ENCODE data around the gene MACROH2A1. TPM values are rescaled to one million over a fixed set of nuclear protein-coding genes. Genes with fewer than 3 reads are reported as not detected.

Gene MACROH2A1
- total RNA-seq, 4 donors from 2014 or later: 196 to 251 (median 209) TPM

DNA sequence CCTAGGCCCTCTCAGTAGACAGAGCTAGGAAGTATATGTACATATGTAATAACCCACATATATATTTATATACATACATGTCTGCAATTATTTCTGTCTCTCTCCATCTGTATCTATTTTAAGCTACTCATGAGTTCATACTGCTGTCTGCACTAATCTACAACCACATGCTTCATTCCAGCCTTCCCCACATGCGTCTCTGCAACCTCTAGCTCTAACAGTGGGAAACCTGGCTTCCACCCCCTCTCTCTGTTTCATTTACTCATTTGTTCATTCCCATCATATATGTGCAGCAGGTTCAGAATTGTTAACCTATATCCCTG is 24.8 kb upstream of the MACROH2A1 start:
- H3K27me3 ChIP-seq: no peaks in the 10 kb centered on the region
- DNase-seq (ENCODE audit: low spot score in 2 of 2): no peak
- no peaks in the 10 kb centered on the region for H3K36me3 ChIP-seq
- TF ChIP-seq EP300 (IDR thresholded peaks at IDR 0.05): no peak
- H3K4me1 ChIP-seq: no peaks in the 10 kb centered on the region
- H3K27ac ChIP-seq: no peak overlapping the region
- peaks cover 5% of the 10 kb centered on the region for H3K9me3 ChIP-seq
- WGBS: 85% methylated on average over 1 of the region's 1 CpG
- no peak overlapping the region for H3K4me3 ChIP-seq

DNA sequence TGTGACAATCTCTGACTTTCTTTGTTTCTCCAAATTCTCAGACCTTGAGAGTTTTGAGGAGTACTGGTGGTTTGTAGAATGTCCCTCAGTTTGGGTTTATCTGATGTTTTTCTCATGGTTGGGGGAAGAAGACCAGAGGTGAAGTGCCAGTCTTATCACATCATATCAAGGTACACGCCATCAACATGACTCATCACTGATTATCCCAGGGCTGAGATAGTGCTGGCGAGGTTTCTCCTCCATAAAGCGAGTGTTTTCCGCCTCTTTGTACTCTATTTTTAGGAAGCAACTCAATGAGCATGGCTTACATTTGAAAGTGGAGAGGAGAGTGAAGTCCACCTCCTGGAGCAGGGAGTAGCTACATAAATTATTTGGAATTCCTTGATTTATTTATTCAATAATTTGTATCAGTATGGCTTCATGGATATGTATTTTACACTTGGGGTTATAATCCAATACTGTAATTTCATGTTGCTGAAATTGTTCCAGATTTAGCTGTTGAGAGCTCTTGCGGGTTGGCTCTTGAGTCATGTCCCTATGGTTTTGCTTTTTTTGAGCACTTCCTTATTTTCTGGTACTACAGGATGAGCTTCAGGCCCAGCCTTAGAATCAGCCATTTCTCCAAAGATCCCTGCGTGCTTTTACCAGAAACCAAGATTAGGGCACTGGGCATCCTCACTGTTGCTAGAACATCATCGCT is 24.3 kb upstream of the MACROH2A1 start:
- no peak for DNase-seq (ENCODE audit: low spot score in 2 of 2)
- H3K36me3 ChIP-seq: no peaks in the 10 kb centered on the region
- WGBS: 66% methylated on average over 7 of the region's 7 CpGs

DNA sequence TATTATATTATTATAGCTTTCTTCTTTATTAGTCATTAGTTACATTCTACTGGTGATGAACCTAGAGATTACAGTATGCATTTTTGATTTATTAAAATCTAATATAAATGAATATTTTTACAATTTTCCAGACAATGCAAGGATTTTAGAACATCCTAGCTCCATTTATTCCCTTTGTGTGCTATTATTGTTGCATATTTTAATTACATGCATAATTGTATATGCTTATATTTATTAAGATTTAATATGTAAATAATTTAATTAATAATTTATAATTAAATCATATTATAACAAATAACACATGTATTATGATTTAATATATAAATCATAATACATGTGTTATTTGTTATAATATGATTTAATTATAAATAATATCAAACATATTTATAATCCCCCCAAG is 23.4 kb upstream of the MACROH2A1 start:
- Histone ChIP-seq H3K9me3 (no peaks in the 10 kb centered on the region), H3K4me1 (no peaks in the 10 kb centered on the region), H3K27me3 (peaks cover 5% of the 10 kb centered on the region), H3K36me3 (no peaks in the 10 kb centered on the region), H3K4me3 (no peak overlapping the region), H3K27ac (no peak overlapping the region)
- no peak for DNase-seq (ENCODE audit: low spot score in 2 of 2)
- TF ChIP-seq EP300 (IDR thresholded peaks at IDR 0.05) (no peak), POLR2AphosphoS5 (IDR thresholded peaks at IDR 0.05) (no peak), POLR2A (IDR thresholded peaks at IDR 0.05) (no peak)
- TF ChIP-seq, protein P1, sequence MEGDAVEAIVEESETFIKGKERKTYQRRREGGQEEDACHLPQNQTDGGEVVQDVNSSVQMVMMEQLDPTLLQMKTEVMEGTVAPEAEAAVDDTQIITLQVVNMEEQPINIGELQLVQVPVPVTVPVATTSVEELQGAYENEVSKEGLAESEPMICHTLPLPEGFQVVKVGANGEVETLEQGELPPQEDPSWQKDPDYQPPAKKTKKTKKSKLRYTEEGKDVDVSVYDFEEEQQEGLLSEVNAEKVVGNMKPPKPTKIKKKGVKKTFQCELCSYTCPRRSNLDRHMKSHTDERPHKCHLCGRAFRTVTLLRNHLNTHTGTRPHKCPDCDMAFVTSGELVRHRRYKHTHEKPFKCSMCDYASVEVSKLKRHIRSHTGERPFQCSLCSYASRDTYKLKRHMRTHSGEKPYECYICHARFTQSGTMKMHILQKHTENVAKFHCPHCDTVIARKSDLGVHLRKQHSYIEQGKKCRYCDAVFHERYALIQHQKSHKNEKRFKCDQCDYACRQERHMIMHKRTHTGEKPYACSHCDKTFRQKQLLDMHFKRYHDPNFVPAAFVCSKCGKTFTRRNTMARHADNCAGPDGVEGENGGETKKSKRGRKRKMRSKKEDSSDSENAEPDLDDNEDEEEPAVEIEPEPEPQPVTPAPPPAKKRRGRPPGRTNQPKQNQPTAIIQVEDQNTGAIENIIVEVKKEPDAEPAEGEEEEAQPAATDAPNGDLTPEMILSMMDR (IDR thresholded peaks at IDR 0.05): no peak

More for the DNA sequence above, 24.3 kb upstream of the MACROH2A1 start:
- Histone ChIP-seq H3K4me3 (no peak overlapping the region), H3K4me1 (no peaks in the 10 kb centered on the region), H3K9me3 (peaks cover under 1% of the 10 kb centered on the region), H3K27me3 (no peaks in the 10 kb centered on the region), H3K27ac (no peak overlapping the region)
- TF ChIP-seq POLR2AphosphoS5 (IDR thresholded peaks at IDR 0.05) (no peak), EP300 (IDR thresholded peaks at IDR 0.05) (no peak), POLR2A (IDR thresholded peaks at IDR 0.05) (no peak)
- TF ChIP-seq, protein P1 (IDR thresholded peaks at IDR 0.05): no peak

DNA sequence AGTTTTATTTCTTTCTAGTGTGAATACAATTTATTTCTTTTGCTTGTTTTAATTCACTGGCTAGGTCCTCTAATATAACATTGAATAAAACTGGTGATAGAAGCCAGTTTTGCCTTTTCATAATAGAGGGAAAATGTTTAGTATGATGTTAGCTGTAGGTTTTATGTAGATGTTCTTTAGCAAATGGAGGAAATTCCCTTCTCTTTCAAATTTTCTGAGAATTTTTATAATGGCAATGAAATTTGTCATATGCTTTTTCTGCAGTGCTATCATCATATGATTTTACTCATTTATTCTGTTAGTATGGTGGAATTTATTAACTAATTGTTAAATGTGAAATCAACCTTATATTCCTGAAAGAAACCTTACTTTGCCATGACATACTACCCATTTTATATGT is 18.1 kb upstream of the MACROH2A1 start:
- no peak overlapping the region for H3K27ac ChIP-seq
- no peaks in the 10 kb centered on the region for H3K36me3 ChIP-seq
- H3K4me1 ChIP-seq: no peaks in the 10 kb centered on the region
- no peak for DNase-seq (ENCODE audit: low spot score in 2 of 2)
- H3K27me3 ChIP-seq: peaks cover 9% of the 10 kb centered on the region
- H3K4me3 ChIP-seq: no peak overlapping the region
- no peaks in the 10 kb centered on the region for H3K9me3 ChIP-seq
- TF ChIP-seq, protein P1 (IDR thresholded peaks at IDR 0.05): no peak
- TF ChIP-seq EP300 (IDR thresholded peaks at IDR 0.05): no peak
- TF ChIP-seq POLR2A (IDR thresholded peaks at IDR 0.05): no peak
- no peak for TF ChIP-seq POLR2AphosphoS5 (IDR thresholded peaks at IDR 0.05)

DNA sequence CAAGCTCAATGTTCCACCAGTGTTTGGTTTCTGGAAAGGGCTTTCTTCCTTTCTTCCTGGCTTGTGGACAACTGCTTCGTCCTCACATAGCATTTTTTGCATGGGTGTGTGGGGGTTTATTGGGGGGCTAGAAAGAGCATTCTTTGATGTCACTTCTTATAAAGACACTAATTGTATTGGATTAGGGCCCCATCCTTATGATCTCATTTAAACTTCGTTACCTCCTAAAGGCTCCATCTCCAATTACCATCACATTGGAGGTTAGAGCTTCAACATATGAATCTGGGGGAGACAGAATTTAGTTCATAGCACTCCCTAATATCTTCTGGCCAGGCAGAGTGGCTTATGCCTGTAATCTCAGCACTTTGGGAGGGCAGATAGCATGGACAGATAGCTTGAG is 6.1 kb upstream of the MACROH2A1 start:
- DNase-seq (ENCODE audit: low spot score in 2 of 2): no peak
- Histone ChIP-seq H3K27ac (no peak overlapping the region), H3K4me3 (no peak overlapping the region), H3K36me3 (no peaks in the 10 kb centered on the region), H3K9me3 (no peaks in the 10 kb centered on the region), H3K27me3 (no peaks in the 10 kb centered on the region), H3K4me1 (peaks cover under 1% of the 10 kb centered on the region)
- WGBS: 91% methylated on average over 2 of the region's 2 CpGs
- TF ChIP-seq EP300 (IDR thresholded peaks at IDR 0.05) (no peak), POLR2A (IDR thresholded peaks at IDR 0.05) (no peak), POLR2AphosphoS5 (IDR thresholded peaks at IDR 0.05) (no peak)
- TF ChIP-seq, protein P1 (IDR thresholded peaks at IDR 0.05): no peak

DNA sequence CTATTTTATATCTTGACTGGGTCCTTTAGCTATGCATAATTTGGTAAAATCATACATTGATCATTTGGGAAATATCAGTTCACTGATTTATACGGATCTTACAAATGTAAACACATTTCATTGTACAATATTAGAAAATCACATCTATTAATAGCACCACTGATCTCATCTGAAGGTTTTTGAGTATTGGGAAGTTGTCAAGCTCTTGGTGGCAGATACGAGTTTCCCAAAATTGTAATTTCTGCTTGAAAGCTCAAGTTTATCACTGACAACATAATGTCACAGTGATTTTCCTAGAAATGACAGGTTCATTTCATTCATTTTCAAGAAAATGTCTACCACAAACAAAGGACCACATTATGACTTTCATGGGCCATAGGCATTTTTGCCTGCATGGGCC is 3.0 kb upstream of the MACROH2A1 start:
- H3K4me3 ChIP-seq: no peak overlapping the region
- no peaks in the 10 kb centered on the region for H3K9me3 ChIP-seq
- H3K27ac ChIP-seq: no peak overlapping the region
- 85% methylated on average over 2 of the region's 2 CpGs for WGBS
- no peak for DNase-seq (ENCODE audit: low spot score in 2 of 2)
- no peaks in the 10 kb centered on the region for H3K27me3 ChIP-seq
- H3K4me1 ChIP-seq: peaks cover 23% of the 10 kb centered on the region
- TF ChIP-seq, protein P1 (IDR thresholded peaks at IDR 0.05): no peak
- TF ChIP-seq POLR2A (IDR thresholded peaks at IDR 0.05) (no peak), EP300 (IDR thresholded peaks at IDR 0.05) (no peak), POLR2AphosphoS5 (IDR thresholded peaks at IDR 0.05) (no peak)
- H3K36me3 ChIP-seq: no peaks in the 10 kb centered on the region
